A673 (cell line): ENCODE results near the gene KIF26B. TPM values are rescaled to one million over a fixed set of nuclear protein-coding genes. Genes with fewer than 3 reads are reported as not detected.

Experiments
- BruUV-seq: library from RNA; stranded (reverse); fragments of 400-500 nt; replicated peaks from 2 replicates; lab custom pipeline; 2021; lab: Mats Ljungman, UMichigan
- CTCF ChIA-PET: fragments of 300-600 bp; sonication (Branson Sonifier 250); formaldehyde crosslinking; loops from one replicate; lab custom pipeline; 2022; ENCODE audit warnings: antibody characterized with exemption; lab: Charles Lee
- POLR2A ChIA-PET: fragments of 300-600 bp; sonication (Branson Sonifier 250); formaldehyde crosslinking; loops from one replicate; lab custom pipeline; 2022; ENCODE audit warnings: antibody characterized with exemption; ENCODE audit not compliant: low non-redundant PET; lab: Charles Lee
- DNase-seq: peaks from one replicate; pipeline ENCODE4 v3.0.0-alpha.2; 2015; ENCODE audit warnings: low spot score
- H3K27ac ChIP-seq: fragments of 200-600 bp; sonication (generic); 2 replicates; pipeline ENCODE4 v1.5.1; 2016; ENCODE audit warnings: mixed run types, low read depth, mild to moderate bottlenecking, mixed read lengths, antibody characterized with exemption, low read length; ENCODE audit not compliant: poor library complexity, severe bottlenecking
- H3K27me3 ChIP-seq: fragments of 200-600 bp; sonication (generic); replicated peaks from 2 replicates; pipeline ENCODE4 v1.6.1; 2017; ENCODE audit warnings: mixed run types, low read depth, mild to moderate bottlenecking, mixed read lengths, antibody characterized with exemption, low read length; ENCODE audit not compliant: insufficient read depth, poor library complexity
- H3K36me3 ChIP-seq: fragments of 200-600 bp; sonication (generic); 2 replicates; pipeline ENCODE4 v1.6.1; 2016; ENCODE audit warnings: mixed run types, mild to moderate bottlenecking, mixed read lengths, antibody characterized with exemption, low read length; ENCODE audit not compliant: insufficient read depth, poor library complexity, severe bottlenecking
- H3K4me1 ChIP-seq: fragments of 200-600 bp; sonication (generic); 2 replicates; pipeline ENCODE4 v1.6.1; 2017; ENCODE audit warnings: mixed run types, mild to moderate bottlenecking, mixed read lengths, antibody characterized with exemption, low read length; ENCODE audit not compliant: insufficient read depth, poor library complexity, severe bottlenecking
- H3K4me3 ChIP-seq: fragments of 200-600 bp; sonication (generic); 2 replicates; pipeline ENCODE4 v1.5.1; 2016; ENCODE audit warnings: low read depth, mixed run types, mild to moderate bottlenecking, mixed read lengths, low read length; ENCODE audit not compliant: poor library complexity, severe bottlenecking
- H3K9me3 ChIP-seq: fragments of 200-600 bp; sonication (generic); 2 replicates; pipeline ENCODE4 v1.6.1; 2016; ENCODE audit warnings: mixed run types, low read depth, mild to moderate bottlenecking, mixed read lengths, antibody characterized with exemption, low read length; ENCODE audit not compliant: poor library complexity, severe bottlenecking
- EZH2 ChIP-seq: fragments of 200-600 bp; sonication (generic); IDR thresholded peaks from 2 replicates; pipeline ENCODE4 v1.6.1; 2017; ENCODE audit warnings: borderline replicate concordance, low read depth, mild to moderate bottlenecking, mixed read lengths, antibody characterized with exemption, low read length; ENCODE audit not compliant: poor library complexity, severe bottlenecking
- intact Hi-C: fragments of 100-400 bp; cut with micrococcal nuclease; formaldehyde crosslinking; loops from one replicate; pipeline ENCODE4 v1.10.0; 2022; ENCODE audit not compliant: unreplicated experiment
- total RNA-seq: library from RNA; stranded (reverse); gene quantifications from 2 replicates; pipeline ENCODE4 v1.2.3, GENCODE V29; 2021
- TF ChIP-seq, protein P1 (sequence below): fragments of 300-800, 200-600 bp; sonication (generic); conservative IDR thresholded peaks from 2 replicates; pipeline ENCODE4 v1.5.1; 2017; ENCODE audit warnings: low read depth, mild to moderate bottlenecking, antibody characterized with exemption, low read length, moderate library complexity, mixed read lengths

The KIF26B gene
- total RNA-seq, 1 experiment from 2014 or later, result not detected

DNA sequence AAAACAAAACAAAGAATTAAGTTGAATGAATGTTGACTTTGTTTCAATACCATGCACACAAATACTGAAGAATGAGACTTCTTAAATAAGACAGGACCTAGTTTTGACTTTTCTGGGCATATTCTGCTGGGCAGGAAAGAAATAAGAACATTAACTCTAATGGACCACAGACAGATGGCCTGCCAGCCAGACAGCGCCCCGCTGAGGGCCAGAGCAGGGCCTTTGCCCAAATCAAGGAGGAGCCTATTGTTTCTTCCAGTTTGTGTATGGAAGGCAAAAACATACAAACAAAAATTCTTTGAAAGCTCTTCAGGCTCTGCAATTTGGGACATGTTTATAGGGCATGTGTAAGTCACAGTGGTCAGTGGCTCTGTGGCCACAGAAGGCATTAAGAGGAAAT, 44.4 kb upstream of the KIF26B start:
- BruUV-seq, result no TSS peak
- POLR2A ChIA-PET, result no interaction called here

DNA sequence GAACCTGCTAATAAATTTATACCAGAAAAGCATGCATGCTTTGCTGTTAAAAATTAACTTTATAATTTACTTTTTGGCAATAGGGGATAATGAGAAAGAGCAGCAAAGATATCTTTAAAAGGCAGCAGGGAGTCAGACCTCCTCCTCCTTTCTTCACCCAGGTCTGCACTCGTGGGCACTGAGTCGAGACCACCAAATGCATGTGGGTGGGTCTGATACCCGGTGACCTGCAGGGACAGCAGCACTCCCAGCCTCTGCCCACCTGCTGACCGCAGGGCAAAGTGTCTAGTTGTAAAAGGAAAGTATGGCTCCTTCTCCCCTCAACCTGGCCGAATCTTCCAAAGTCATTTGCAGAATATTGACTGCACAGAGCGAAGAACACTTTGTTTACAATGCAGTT, 43.7 kb upstream of the KIF26B start:
- no TSS peak for BruUV-seq
- Histone ChIP-seq H3K27ac (no peak overlapping the region), H3K4me3 (no peak overlapping the region), H3K9me3 (no peaks in the 10 kb centered on the region), H3K36me3 (no peaks in the 10 kb centered on the region), H3K4me1 (no peaks in the 10 kb centered on the region), H3K27me3 (no peaks in the 10 kb centered on the region)
- intact Hi-C loops, result no loop called here
- CTCF ChIA-PET, result no interaction called here
- TF ChIP-seq, protein P1, sequence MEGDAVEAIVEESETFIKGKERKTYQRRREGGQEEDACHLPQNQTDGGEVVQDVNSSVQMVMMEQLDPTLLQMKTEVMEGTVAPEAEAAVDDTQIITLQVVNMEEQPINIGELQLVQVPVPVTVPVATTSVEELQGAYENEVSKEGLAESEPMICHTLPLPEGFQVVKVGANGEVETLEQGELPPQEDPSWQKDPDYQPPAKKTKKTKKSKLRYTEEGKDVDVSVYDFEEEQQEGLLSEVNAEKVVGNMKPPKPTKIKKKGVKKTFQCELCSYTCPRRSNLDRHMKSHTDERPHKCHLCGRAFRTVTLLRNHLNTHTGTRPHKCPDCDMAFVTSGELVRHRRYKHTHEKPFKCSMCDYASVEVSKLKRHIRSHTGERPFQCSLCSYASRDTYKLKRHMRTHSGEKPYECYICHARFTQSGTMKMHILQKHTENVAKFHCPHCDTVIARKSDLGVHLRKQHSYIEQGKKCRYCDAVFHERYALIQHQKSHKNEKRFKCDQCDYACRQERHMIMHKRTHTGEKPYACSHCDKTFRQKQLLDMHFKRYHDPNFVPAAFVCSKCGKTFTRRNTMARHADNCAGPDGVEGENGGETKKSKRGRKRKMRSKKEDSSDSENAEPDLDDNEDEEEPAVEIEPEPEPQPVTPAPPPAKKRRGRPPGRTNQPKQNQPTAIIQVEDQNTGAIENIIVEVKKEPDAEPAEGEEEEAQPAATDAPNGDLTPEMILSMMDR, result no peak
- no peak for TF ChIP-seq EZH2
- DNase-seq, result no peak
- POLR2A ChIA-PET, result no interaction called here

More for the DNA sequence above, 44.4 kb upstream of the KIF26B start:
- intact Hi-C loops, result no loop called here
- H3K36me3 ChIP-seq, result no peaks in the 10 kb centered on the region
- CTCF ChIA-PET, result no interaction called here
- H3K4me3 ChIP-seq, result no peak overlapping the region
- TF ChIP-seq, protein P1, result no peak
- no peak for TF ChIP-seq EZH2
- no peak overlapping the region for H3K27ac ChIP-seq
- H3K9me3 ChIP-seq, result no peaks in the 10 kb centered on the region
- H3K27me3 ChIP-seq, result no peaks in the 10 kb centered on the region
- DNase-seq, result no peak
- no peaks in the 10 kb centered on the region for H3K4me1 ChIP-seq

DNA sequence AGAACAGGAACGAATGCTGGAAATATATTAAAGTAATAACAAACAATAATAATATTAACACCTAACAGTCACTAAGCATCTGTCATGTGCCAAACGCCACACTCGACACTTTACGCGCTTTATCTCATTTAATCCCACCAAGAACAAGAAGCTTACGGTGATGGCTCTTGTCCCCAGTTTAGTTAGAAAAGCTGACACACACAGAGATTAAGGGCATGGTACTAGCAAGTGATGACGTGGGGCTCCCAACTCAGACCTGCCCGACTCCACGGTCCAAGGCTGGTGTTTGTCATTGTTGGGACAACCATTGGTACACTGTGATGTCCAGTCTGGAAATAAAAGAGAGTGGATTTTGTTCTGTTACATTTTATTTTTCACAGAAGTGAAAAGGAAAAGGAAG, 41.1 kb upstream of the KIF26B start:
- no TSS peak for BruUV-seq
- intact Hi-C loops, result no loop called here
- CTCF ChIA-PET, result no interaction called here

More for the DNA sequence above, 41.1 kb upstream of the KIF26B start:
- Histone ChIP-seq H3K27me3 (no peaks in the 10 kb centered on the region), H3K27ac (no peak overlapping the region), H3K9me3 (no peaks in the 10 kb centered on the region), H3K36me3 (no peaks in the 10 kb centered on the region), H3K4me1 (no peaks in the 10 kb centered on the region), H3K4me3 (no peak overlapping the region)
- TF ChIP-seq, protein P1, result no peak
- TF ChIP-seq EZH2, result no peak
- DNase-seq, result no peak
- POLR2A ChIA-PET, result no interaction called here
